ENCODE data around the gene ZNF879. TPM values are rescaled to one million over a fixed set of nuclear protein-coding genes. Genes with fewer than 3 reads are reported as not detected.

ZNF879 gene
- total RNA-seq, 2 experiments from 2014 or later, result 2.3 to 2.6 TPM

DNA sequence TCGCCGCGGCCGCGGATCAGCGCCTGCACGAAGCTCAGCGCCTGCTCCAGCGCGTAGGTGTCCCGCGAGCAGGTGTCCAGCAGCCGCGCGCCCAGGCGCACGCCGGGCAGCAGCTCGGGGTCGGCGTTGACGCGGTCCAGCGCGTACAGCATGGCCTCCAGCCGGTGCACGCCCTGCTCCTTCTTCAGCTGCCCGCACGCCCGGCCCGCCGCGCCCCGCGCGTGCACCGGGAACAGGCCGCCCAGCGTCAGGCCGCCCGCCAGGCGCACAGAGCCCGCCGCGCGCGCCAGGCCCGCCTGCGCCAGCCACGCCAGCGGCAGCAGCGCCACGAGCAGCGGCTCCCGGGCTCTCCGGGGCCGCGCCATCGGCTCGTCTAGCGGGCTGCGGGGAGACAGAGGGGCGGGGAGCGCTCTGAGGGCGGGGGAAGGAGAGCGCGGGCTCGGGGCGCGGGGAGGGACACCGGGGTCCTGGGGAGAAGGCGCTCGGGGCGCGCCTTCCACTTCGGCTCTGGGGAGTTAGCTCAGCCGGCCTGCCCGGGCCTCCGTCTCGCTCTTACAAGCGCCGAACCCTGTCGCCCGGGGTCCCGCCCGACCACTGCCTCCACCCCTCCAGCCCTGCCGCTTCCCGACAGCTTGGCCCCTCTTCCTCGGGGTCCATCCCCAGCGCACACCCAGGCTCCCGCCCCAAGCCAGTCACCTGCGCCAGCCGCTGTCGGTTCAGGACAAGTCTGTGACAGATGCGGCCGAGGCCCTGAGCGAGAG lies 28.8 kb upstream of the ZNF879 start, which contains the start of gene GRM6:
Gene GRM6 (minus strand): TSS at position 741 of the 761 bp plus-strand sequence. CDS start 376 bp downstream, at position 365.
- ChIA-PET POLR2A (no interaction called here), CTCF (no interaction called here)
- Mint-ChIP-seq H3K4me1 (ENCODE audit: low read depth) (peaks cover 4% of the 10 kb centered on the region), H3K27ac (no peak within 1 kb of the TSS), H3K4me3 (no peak within 1 kb of the TSS), H3K27me3 (peaks cover 32% of the 10 kb centered on the region), H3K9me3 (peaks cover 2% of the 10 kb centered on the region), H3K36me3 (ENCODE audit: low read depth) (no peaks in the 10 kb centered on the region)
- no peak for DNase-seq
- TF ChIP-seq, protein P1, sequence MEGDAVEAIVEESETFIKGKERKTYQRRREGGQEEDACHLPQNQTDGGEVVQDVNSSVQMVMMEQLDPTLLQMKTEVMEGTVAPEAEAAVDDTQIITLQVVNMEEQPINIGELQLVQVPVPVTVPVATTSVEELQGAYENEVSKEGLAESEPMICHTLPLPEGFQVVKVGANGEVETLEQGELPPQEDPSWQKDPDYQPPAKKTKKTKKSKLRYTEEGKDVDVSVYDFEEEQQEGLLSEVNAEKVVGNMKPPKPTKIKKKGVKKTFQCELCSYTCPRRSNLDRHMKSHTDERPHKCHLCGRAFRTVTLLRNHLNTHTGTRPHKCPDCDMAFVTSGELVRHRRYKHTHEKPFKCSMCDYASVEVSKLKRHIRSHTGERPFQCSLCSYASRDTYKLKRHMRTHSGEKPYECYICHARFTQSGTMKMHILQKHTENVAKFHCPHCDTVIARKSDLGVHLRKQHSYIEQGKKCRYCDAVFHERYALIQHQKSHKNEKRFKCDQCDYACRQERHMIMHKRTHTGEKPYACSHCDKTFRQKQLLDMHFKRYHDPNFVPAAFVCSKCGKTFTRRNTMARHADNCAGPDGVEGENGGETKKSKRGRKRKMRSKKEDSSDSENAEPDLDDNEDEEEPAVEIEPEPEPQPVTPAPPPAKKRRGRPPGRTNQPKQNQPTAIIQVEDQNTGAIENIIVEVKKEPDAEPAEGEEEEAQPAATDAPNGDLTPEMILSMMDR (IDR thresholded peaks at IDR 0.05), result no peak
- ATAC-seq, result no peak
- intact Hi-C loops (cut with micrococcal nuclease), result no loop called here

DNA sequence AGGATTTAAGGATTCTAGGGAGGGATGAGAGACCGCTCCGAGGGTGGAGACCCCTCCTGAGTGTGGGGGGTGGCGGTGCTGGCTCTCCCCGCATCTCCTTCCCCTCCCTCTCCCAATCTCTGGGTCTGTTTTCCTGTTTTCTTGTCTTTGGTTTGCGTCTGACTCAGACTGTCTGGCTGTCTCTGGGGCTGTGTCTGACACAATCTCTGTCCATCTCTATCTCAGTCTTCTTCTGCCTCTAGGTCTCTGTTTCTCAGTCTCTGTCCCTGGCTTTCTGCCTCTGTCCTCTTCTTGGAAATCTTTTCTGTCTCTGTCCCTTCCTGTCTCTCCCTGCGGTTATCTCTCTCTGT lies 28.3 kb upstream of the ZNF879 start:
- Mint-ChIP-seq H3K27ac (no peak overlapping the region), H3K9me3 (peaks cover under 1% of the 10 kb centered on the region), H3K36me3 (ENCODE audit: low read depth) (no peaks in the 10 kb centered on the region), H3K4me3 (no peak overlapping the region), H3K27me3 (peaks cover 32% of the 10 kb centered on the region), H3K4me1 (ENCODE audit: low read depth) (peaks cover 4% of the 10 kb centered on the region)
- CTCF ChIA-PET, result no interaction called here
- intact Hi-C loops (cut with micrococcal nuclease), result no loop called here
- DNase-seq (no peak), ATAC-seq (no peak)
- POLR2A ChIA-PET, result no interaction called here
- TF ChIP-seq, protein P1 (IDR thresholded peaks at IDR 0.05), result no peak

DNA sequence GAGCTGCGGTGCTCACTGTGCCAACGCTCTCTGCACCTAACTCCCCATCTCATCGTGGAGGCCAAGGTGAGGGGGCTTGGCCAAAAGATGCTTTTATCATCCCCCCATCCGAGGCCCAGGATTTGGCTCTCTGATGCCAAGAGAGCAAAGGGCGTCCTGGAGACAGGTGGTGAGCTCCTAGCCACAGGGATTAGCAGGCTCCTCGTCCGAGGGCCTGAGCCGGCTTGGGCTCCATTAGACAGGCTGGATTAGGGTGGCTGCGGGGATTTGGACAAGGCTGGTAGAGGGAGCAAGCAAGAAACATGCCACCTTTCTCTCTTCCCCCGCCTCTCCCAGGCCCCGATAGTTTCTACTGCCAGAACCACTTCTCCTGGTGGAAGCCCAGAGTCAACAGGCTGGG lies 27.4 kb upstream of the ZNF879 start:
- TF ChIP-seq, protein P1 (IDR thresholded peaks at IDR 0.05), result no peak
- H3K9me3 Mint-ChIP-seq, result no peaks in the 10 kb centered on the region
- H3K4me1 Mint-ChIP-seq (ENCODE audit: low read depth), result peaks cover 4% of the 10 kb centered on the region
- ATAC-seq, result no peak
- H3K27me3 Mint-ChIP-seq, result peaks cover 34% of the 10 kb centered on the region
- ChIA-PET CTCF (no interaction called here), POLR2A (no interaction called here)
- H3K36me3 Mint-ChIP-seq (ENCODE audit: low read depth), result no peaks in the 10 kb centered on the region
- intact Hi-C loops (cut with micrococcal nuclease), result no loop called here
- H3K4me3 Mint-ChIP-seq, result no peak overlapping the region
- no peak overlapping the region for H3K27ac Mint-ChIP-seq
- DNase-seq, result no peak

DNA sequence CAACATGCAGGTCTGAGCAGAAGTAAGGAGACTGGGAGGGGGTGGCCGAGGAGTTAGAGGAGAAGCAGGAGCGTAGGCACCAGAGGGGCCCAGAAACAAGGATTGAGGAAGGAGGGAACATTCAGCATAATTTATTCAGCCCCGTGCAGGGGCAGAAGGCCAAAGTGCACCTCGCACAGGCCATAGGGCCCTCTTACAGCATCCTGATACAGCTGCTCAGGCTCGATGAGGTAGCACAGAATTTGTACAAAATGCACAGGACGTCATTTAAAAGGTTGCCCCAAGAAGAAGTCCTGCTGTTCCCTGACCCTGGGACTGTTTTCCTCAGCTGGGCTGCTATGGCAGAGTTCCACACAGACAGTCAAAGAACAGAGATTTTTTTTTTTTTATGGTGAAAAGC lies 26.4 kb upstream of the ZNF879 start:
- Mint-ChIP-seq H3K4me3 (no peak overlapping the region), H3K27me3 (peaks cover 36% of the 10 kb centered on the region), H3K9me3 (no peaks in the 10 kb centered on the region), H3K36me3 (ENCODE audit: low read depth) (no peaks in the 10 kb centered on the region), H3K27ac (no peak overlapping the region), H3K4me1 (ENCODE audit: low read depth) (peaks cover 4% of the 10 kb centered on the region)
- ChIA-PET CTCF (no interaction called here), POLR2A (no interaction called here)
- DNase-seq (no peak), ATAC-seq (no peak)
- TF ChIP-seq, protein P1 (IDR thresholded peaks at IDR 0.05), result no peak
- intact Hi-C loops (cut with micrococcal nuclease), result no loop called here

DNA sequence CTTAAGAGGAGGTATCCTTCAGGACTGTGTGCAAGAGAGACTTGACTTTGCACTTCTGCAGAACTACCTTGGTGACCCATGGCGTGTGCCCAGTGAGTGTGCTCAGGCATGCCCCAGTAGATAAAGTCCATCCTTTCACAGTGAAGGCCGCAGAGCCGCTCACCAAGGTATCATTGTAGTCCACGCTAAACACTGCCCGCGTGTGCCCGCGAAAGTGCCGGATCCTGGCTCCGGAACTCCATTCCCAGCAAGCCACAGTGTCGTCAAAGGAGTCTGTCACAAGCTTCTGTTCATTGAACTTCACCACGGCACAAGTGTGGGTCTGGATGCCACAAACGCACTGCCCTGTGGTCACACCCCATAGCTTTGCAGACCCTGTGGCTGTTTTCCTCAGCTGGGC lies 25.2 kb upstream of the ZNF879 start:
- H3K36me3 Mint-ChIP-seq (ENCODE audit: low read depth), result no peaks in the 10 kb centered on the region
- ATAC-seq, result no peak
- peaks cover 31% of the 10 kb centered on the region for H3K27me3 Mint-ChIP-seq
- ChIA-PET POLR2A (no interaction called here), CTCF (no interaction called here)
- peaks cover 4% of the 10 kb centered on the region for H3K4me1 Mint-ChIP-seq (ENCODE audit: low read depth)
- TF ChIP-seq, protein P1 (IDR thresholded peaks at IDR 0.05), result no peak
- H3K4me3 Mint-ChIP-seq, result no peak overlapping the region
- intact Hi-C loops (cut with micrococcal nuclease), result no loop called here
- no peaks in the 10 kb centered on the region for H3K9me3 Mint-ChIP-seq
- DNase-seq, result no peak
- H3K27ac Mint-ChIP-seq, result no peak overlapping the region
